GM19397 (cell line): ENCODE results near the gene MCM3.
A peak's percentile ranks its signal among the peaks of the same experiment; 100 is the strongest.

Source experiments
- ATAC-seq: cut with Tn5 transposase; IDR thresholded peaks from one replicate; pipeline ENCODE4 v1.9.1; 2021; ENCODE audit warnings: mild to moderate bottlenecking, moderate library complexity; ENCODE audit not compliant: unreplicated experiment

The MCM3 gene

GRCh38 chr6:52304983-52305390, 20.4 kb upstream of the MCM3 start:
- peak; percentile 42 for ATAC-seq

DNA sequence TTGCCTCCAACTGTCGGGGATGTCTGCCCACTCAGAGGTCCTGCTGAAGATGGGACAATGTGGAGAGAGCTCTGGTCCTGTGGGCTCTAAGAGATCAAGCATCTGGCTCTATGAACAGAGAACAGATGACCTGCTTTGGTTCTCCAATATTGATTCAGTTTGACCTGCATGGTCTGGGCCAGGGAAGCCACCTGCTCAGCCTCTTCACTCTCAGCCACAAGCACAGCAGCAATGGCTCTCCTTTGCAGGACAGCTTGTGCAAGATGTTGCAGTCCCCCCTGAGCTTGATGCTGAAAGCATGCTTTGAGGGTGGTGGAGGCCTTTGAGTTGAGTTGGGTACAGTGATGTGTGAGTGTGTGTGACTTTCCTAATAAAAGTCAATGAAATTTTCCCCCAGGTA, 18.6 kb upstream of the MCM3 start:
- ATAC-seq = no peak

DNA sequence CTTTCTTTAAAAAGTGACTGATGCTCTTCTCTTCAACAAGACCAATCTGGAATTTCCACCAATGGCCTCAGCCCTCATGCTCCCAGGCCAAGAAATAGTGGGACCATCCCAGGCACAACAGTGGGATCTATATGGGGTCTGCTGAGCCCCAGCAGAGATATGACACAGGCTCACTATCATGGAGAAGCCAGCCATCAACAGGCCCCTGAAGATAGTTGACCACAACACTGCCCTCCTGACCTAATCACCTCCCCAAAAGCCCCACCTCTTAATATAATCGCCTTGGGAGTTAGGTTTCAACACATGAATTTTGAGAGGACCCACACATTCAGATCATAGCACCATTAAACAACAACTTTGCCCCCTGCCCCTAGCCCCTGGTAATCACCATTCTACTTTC, 16.8 kb upstream of the MCM3 start:
- no peak for ATAC-seq

- no peak for ATAC-seq
These were observed 16.0 kb upstream of the MCM3 start for GRCh38 chr6:52300489-52300931.

DNA sequence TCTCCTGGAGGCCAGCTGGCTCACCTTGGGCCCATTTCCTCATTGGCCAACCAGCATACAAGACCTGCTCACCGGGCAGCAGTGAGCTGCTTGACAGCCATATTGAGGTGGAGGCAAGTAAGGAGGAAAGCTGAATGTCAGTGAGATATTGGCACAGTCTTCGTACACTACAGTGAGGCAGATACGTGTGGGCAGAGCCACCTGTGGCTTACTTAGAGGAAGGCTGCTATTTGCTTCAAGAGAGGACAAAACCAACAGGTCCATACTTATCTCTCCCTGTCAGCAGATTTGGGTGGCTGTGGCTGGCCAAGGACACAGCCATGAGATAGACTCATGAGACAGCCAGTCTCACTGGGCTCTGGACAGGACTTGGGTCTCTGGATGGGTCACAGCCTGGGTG, 15.1 kb upstream of the MCM3 start:
- ATAC-seq = no peak

GRCh38 chr6:52297433-52297832, 12.9 kb upstream of the MCM3 start:
- peak; percentile 24 for ATAC-seq

DNA sequence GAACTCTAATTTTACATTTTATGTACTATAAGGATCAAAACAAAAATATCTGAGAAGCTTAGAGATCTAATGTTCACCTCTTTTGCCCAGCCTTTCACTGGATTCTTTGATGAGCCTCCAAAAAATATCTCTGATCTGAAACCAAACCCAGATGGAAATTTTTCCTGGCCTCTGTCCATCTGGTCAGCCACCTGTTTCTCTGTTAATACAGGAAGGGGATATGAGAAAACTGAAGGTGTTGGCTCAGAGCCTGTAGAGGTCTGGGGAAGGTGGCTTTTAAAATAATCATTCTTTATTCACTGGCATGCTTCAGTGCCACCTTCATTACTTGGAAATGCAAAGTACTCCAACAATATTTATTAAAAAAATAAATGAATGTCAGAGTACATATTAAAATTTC, 8.5 kb upstream of the MCM3 start:
- ATAC-seq = no peak

GRCh38 chr6:52288841-52289240, 4.3 kb upstream of the MCM3 start:
- ATAC-seq = no peak

GRCh38 chr6:52288216-52288615, 3.7 kb upstream of the MCM3 start:
- no peak for ATAC-seq

- no peak for ATAC-seq
These were observed 2.4 kb upstream of the MCM3 start for GRCh38 chr6:52286798-52287432.

DNA sequence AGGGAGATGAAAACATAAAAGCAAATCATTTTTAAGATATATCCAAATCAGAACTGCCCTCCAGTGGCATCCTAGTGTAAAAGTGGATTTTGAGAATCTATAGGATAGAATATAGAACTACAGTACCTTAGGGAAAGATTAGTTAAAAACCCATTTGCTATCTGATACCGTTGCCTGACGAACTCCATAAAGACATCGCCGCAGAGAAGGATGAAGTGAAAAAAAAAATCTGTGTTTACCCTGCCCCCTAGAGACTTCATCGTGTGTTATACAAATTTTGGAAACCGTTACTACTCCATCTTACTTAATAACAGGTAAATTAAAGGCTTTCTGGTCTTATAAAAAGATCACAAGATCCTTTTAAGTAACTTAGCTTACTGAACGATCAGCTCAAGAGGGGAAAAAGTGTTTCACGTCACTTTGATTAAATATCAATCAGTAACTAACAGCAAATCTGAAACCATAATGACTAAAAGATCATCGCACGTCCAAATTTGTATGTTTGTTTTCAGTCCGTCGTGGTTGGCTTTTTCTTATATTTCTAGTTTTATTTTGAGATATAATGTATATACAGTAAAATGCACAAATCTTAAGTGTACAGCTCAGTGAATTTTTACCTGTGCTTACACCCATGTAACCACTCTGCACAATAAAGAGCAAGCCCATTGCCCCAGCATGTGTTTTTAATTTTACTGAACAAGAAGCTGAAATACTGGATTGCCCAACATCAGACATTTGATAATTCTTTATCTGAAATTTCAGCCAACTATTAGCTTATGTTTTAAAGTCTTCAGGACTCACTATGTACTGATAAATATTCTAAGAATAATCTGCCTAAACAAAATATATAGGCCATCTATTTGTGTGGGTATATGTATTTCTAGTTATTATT, 881 bp upstream of the MCM3 start:
- no peak for ATAC-seq

DNA sequence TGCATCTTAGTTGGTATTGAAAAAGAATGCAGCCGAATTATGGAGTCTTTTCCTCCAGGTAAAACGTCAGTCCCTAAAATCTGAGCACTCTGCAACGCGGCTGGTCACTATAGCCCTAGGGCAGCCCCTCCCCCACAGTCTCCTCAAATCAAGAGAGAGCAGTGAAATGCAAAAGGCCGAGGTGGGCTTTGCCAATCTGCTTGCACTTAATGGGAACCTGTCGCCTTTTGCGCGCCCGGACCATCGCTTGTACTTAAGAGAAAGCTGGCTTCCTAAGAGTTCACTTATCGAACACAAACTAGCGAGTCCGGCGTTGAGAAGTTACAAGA, 447 bp downstream of the MCM3 start:
- ATAC-seq = peak; percentile 4

DNA sequence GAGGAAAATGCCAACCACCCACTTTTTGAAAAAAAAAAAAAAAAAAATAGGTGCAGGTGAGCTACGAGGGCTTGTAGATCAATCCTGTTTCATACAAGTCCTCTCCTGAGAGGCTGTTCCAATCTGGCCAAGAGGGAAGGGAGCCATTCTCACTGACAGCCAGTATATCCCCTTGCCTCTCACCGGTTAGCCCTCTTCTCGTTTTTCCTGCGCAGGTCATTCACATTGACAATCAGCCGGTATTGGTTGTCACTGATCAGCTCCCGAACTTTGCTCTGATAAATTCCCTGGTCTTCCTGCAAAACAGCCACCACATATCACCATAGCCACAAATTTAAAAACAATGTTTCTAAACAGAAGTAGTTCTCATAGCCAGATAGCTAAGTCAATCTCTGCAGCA, 1.4 kb downstream of the MCM3 start:
- ATAC-seq = no peak

DNA sequence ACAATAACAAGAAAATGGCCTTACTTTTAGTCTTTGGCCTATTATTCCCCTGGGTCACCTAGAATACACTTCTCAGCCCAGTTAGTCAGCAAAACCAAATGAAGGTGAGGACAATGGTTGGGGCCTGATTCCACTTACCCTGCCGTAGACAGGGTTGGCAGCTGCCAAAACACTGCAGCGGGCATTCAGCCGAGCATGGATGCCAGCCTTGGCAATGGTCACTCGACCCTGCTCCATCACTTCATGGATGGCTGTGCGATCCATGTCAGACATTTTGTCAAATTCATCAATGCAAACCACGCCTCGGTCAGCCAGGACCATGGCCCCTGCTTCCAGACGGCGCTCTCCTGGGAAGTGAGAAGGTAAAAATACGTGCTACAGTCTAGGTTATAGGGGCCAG, 8.4 kb downstream of the MCM3 start:
- ATAC-seq = no peak

- ATAC-seq = no peak
These were observed 12.6 kb downstream of the MCM3 start for GRCh38 chr6:52271852-52272460.

DNA sequence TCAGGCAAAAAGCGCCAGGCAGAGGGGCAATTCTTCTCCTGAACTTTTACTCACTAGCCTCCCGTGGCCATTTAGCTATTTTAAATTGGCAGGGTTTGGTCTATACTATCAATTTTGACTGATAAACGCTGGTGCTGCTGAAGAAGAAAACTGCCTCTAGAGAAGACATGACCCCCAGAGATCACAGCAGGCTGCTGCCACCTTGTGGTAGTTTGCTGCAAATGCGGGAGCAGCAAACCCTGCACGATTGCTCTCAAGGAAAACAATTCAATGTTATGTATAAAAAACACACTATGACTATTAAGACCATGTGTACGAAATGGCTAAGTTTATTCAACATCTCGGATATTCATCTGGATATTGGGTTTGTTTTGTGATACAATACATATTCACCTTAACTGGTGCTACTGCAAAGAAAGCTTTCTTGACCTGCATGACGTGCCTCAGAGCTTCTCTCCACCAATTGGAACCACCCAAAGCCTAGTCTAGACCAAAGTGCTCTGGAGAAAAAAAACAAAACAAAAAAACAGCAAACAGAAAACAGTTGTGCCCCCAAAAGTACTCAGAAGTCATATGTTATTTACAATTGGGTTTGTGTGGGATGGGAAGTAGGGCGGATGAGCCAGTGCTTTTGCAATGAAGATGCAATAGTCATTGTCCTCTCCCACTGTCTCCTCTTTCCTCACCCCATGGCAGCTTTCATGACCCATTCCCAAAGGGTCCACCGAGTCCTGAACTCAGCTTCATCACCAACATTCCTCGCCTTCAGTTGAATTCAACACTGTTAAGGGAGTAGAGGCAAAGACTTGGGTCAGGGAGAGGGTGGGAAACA, 20.6 kb downstream of the MCM3 start:
- no peak for ATAC-seq

DNA sequence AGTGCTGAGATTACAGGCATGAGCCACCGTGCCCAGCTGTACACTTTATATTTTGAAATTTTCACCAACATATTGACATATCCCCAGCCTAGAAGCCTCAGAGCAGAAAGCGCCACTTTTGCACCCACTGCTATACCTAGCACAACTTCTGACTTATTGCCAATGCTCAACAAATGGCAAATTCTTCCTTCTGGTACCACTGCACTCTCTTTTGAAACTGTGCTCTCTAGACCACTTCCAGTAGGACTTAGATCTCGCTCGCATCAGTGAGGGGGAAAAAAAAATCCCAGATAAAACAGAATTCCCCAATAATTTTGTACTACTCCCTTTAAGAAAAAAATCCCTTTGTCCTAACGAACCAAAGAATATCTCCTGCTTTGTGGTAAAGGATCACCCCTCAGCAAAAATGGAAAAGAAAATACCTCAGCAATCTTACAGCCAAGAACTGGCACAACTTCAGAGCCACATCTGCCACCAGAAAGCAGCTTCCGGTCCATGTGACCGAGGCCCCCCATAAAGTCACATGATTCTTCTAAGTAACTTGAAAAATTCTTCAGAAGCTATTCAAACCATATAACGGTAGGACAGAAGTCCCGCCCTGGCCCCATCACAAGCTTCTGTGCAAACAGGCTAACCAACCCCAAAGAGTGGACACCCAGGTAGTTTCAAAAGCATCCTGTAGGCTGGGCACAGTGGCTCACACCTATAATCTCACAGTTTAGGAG, 21.8 kb downstream of the MCM3 start:
- ATAC-seq = no peak

- ATAC-seq = no peak
These were observed 23.3 kb downstream of the MCM3 start for GRCh38 chr6:52261229-52261628.

DNA sequence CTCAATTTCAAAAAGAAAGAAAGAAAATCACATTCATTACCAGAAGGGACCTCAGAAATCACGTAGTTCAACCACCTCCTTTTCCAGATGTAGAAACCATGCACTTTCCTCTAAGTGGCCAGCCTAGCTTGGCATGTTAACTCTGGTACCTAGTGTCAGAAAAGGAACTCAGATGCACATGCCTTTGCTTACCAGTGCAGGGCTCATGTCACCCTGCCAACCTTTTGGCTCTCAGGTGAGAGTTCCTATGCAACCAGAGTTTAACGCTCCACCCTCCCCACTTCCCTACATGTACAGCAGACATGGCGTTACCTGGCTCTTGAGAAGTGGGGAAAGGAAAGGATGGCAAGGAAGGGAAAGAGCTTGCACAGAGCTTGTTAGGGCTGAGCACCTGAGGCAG, 23.9 kb downstream of the MCM3 start:
- no peak for ATAC-seq

DNA sequence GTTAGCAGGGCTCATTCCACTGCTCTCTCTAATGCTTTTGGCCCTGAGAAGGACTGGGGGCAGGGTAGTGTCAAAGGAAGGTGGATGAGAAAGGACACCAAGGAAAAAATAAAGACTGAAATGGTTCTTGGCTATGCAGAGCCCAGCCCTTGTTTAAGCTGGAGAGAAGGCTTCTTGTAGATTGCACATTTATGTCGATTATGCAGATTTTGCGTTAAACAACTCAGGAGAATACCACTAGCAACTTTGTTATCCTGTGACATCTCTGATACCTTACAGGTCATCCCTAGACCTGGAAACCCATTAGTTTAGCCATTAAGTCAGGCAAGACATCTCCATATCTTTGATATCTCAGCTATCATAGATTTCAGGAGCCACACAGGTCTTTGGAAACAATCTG, 29.1 kb downstream of the MCM3 start:
- ATAC-seq = no peak
